GM18508 (cell line): ENCODE data around the gene KRTAP10-11.
"Not testable (repeated sequence)": the region's sequence is repeated elsewhere in the genome, so short reads cannot be mapped to it uniquely, and the experiment has no call there.

Source experiments
- ATAC-seq: cut with Tn5 transposase; IDR thresholded peaks from one replicate; pipeline ENCODE4 v1.9.1; 2021; ENCODE audit warnings: moderate number of reproducible peaks; ENCODE audit not compliant: insufficient read depth, unreplicated experiment

Gene KRTAP10-11

GRCh38 chr21:44637851-44638348, 8.3 kb upstream of the KRTAP10-11 start:
- ATAC-seq: not testable (repeated sequence)

DNA sequence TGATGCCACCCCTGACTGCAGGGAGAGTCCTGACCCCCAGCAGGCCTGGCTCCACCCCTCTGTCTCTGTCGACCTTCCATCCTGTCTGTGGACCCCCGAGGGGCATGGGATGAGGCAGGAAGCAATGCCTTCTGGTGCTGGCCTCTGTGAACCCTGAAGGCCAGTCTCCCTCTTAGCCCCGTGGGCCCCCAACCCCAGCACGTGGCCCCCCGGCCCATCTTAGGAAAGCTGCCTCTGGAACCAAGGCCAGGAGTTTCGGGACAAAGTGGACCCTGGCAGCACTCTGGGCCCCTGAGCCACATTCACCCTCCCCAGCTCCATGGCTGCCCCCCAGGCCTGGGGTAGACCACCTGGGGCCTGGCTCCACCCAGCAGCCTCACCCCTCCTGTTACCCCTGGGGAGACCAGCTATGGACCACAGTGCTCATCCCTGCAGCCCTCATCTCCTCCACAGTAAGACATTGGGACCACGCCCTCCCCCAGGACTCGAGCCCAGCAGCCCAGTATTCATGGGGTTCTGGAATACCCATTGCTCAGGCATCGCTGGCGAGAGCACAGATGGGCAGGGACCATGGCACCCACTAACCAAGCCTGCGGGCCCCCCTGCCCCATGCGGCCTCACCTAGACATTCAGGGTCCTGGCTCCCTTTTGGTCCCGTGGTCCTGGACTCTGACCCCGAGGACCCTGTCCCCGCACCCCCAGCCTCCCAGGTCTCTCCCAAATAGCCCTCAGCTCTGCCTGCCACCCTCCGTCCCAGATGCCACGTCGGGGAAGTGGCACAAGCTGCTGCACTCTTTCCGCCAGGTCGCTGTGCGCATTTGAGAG, 7.5 kb upstream of the KRTAP10-11 start:
- not testable (repeated sequence) for ATAC-seq

DNA sequence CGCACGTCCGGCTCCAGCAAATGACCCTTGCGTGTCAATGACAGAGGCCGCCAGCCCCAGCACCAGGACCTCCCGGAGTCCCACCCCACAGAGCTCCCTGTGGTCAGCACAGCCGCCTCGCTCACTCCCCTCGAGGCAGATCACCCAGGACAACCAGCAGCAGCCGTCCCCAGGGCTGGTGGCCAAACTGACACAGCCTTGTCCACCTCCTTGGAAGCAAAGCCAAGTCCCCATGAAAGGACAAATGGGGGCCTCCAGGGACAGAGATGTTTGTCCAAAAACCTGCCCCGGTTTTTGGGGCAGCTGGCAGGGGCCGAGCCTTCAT, 6.9 kb upstream of the KRTAP10-11 start:
- no peak for ATAC-seq

- no peak for ATAC-seq
Measured at GRCh38 chr21:44640761-44641160, 5.5 kb upstream of the KRTAP10-11 start.

GRCh38 chr21:44643741-44644310, 2.4 kb upstream of the KRTAP10-11 start:
- ATAC-seq: no peak

DNA sequence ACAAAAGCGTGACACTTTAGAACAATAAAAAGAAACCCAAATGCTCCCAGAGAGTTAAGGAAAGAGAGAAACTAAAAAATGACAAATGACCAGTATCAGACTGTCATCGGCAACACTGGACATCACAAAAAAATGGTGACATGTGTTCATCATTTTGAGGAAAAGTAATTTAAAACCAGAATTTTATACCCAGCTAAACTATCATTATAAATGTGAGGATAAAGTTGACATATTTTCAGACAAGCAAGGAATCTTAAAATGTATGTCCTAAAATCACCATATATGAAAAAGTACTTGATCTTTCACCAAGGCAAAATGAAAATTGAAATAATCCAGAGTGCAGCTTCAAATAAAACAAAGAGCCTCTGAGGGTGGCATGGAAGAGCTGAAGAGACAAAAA, 1.3 kb upstream of the KRTAP10-11 start:
- ATAC-seq: no peak

DNA sequence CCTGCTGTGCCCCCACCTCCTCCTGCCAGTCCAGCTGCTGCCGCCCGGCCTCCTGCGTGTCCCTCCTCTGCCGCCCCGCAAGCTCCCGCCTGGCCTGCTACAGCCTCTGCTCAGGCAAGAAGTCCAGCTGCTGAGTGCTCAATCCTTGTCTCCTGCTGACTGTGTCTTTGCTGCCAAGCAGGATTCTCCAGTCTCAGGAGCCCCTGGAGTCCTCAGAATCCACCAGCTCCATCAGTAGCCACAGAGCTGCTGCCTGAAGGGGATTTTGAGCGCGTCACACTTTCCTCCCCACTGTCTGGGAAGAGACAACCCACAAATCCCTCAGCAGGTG, 973 bp downstream of the KRTAP10-11 start:
- ATAC-seq: no peak

GRCh38 chr21:44648557-44649311, 2.5 kb downstream of the KRTAP10-11 start:
- ATAC-seq: no peak

DNA sequence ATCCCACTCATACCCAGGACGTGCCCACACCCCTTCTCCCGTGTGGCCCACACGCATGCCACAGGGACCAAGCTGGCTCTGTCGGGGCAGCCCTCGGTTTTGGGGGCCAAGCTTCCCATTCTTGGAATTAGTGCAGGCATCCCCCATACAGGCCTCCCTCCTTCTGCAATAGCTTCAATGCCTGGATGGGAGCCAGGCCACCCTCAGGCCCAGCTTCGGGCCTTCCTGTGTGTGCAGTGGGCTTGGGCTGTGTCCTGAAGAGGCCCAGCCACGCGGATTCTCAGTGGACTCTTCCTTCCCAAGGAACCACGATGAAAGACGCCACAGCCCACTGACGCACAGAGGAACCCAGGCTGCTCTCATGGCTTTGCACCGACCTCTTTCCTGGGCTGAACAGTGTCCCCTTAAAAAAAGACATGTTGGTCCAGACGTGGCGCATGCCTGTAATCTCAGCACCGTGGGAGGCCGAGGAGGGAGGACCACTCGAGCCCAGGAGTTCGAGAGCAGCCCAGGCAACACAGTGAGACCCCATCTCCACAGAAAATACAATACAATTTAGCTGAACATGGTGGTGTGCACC, 3.4 kb downstream of the KRTAP10-11 start:
- ATAC-seq: no peak

DNA sequence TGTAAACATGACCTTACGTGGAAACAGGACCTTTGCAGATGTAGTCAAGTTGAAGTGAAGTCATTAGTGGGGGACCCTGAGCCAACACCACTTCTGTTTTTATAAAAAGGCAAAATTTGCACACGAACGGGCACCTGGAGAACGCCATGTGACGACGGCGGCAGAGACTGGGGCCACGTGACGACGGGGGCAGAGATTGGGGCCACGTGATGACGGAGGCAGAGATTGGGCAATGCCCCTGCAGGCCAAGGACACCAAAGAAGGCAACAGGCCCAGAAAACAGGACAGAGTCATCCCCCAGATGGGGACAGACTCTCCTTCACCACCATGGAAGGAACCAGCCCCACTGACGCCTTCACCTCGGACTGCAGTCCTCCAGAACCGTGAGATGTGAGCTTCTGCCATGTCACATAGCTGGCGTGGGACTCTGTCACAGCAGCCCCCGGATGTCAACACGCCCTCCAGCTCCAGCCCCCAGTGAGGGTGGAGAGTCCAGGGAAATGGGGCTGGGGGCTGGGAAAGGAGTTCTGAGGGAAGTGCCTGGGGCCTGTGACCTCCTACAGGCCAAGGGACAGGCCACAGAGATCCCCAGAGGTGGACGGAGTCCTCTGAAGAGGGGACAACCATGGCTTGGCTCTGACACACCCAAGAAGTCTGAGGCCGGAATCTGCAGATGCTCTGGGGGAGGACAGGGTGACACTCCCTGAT, 4.2 kb downstream of the KRTAP10-11 start:
- ATAC-seq: no peak

- no peak for ATAC-seq
Measured at GRCh38 chr21:44650973-44651675, 4.9 kb downstream of the KRTAP10-11 start.

DNA sequence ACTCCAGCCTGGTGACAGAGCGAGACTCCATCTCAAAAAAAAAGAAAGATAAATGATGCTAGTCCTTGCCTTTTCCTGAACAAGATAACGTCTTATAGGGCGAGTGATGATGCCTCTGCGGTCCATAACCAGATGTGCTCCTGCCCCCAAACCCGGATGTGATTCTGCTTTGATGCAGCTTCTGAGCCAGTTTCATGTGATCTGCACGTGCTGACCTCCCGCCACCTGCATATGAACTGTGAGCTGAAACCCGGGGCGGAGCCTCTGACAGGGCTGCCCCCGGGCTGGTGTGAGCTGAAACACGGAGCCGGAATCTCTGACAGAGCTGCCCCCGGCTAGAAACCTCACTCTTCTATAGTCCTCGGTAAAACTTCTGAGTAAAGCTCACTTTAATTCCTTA, 6.9 kb downstream of the KRTAP10-11 start:
- ATAC-seq: no peak

DNA sequence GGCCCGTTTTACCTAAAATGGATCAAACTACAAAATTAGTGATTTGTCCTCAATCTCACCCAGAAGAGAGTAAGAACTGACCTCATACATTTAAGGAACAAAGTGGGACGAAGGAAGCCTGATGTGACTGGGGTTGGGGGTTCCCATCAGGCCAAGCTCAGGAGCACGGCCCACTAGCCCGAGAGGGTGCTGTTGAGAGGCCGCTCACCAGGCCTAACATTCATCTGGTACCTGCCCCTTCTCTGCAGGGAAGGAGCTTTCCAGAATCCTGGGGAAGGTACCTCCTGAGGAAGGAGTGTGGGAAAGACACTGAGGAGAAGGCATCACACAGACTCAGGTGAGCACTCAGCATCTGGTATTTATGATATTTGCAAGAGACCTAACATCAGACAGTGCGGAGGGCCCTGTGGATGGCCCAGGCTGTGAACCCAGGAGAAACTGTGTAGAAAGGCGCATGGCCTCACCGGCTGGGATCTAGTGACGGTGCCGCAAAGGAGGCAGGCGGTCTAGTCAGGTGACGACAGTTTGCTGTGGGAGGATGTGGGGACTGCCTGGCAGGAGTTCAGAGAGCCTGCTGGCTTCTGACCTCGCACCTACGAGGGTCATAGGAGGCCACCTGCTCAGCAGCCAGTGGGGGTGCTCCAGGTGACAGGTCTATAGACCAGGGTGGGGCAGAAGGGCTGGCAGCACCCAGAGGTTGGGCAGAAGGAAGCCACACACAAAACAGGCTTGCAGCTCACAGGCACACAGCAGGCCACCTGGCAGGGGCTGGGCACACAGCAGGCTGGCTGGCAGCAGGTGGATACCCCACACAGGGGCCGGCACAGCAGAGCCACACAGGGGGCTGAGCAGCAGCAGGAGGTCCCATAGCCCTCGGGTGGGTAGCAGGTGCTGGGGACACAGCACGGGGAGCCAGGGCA, 7.7 kb downstream of the KRTAP10-11 start:
- ATAC-seq: no peak

DNA sequence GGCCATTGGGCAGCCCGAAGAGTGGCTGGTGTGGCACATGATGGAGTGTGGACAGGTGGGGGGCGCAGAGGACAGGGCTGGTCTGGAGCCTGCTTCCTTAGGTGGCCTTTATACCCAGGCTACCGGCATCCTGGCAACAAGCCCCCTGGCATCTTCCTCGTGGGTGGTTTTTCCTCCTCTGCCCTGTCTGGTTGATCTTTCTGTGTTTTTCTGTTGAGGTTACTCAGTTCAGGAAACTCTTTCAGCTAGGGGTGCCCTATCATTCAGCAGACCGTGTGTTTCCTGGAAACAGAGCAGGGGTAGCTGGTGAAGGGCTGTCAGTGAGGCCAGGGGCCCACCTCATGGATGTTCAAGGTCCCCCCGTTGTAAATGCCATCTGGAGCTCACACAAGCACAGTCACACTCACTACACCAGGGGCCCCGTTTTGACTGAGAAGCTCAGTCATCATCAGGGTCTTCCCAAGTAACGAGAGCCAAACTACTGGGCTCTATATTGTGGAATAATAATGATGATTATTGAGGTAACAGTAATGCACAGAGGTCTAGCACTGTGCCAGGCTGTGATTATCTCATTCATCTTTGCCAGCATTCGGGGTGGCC, 8.5 kb downstream of the KRTAP10-11 start, which contains the start of gene KRTAP12-4:
Gene KRTAP12-4 (minus strand): TSS at position 84 of the 600 bp plus-strand sequence. CDS start 45 bp downstream, at position 39.
- ATAC-seq: no peak

DNA sequence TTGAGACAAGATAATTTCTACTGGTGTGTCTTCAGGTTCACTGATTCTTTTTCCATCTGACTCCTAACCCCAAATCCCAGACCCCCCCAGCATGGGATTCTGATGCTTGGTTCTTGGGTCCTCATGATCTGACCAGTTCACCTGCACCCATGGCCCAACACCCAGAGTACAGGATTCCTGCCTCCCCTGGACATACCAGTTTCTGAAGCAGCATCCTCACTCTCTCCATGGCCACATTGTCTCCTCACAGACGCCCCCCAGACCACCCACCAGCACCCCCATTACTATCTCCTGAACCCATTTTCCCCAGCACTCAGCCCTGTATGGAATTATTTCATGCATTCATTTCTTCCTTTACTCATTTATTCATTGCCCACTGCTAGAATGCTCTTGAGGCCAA, 10.7 kb downstream of the KRTAP10-11 start:
- no peak for ATAC-seq

- ATAC-seq: no peak
Measured at GRCh38 chr21:44657635-44658540, 11.7 kb downstream of the KRTAP10-11 start, which contains the start of gene KRTAP12-3. Gene KRTAP12-3, plus strand, starts transcription at chr21:44657932. Its CDS starts 48 bp downstream, at chr21:44657980.

DNA sequence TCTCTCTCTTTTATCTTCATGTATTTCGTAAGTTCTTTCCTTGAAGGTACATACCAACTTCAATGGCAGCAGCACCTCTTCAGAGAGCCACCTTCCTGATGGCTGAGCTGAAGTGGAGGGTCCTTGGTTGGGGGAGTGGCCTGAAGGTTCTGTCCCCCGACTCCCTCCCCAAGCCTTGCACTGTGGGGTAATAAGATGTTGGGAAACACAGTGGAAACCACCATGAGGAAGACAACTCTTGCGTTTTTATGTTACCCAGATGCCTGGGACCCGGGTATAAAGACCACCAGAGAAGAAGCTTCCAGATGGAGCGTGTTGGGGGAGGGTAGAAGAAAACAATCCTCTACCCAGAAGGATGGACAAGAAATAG, 12.3 kb downstream of the KRTAP10-11 start:
- no peak for ATAC-seq
